SU-DHL-6 (cell line): ENCODE results near the gene PHF20.

ENCODE experiments used
- EZH2phosphoT487 ChIP-seq: fragments of 200-600 bp; sonication (generic), shearing (Covaris generic); conservative IDR thresholded peaks from 2 replicates; pipeline ENCODE4 v1.6.1; 2018; ENCODE audit warnings: mild to moderate bottlenecking, antibody characterized with exemption, low read length, moderate library complexity, mixed read lengths
- TF ChIP-seq, protein P1 (sequence below): fragments of 200-600 bp; sonication (generic); IDR thresholded peaks from one replicate; pipeline ENCODE4 v1.5.1; 2017; ENCODE audit warnings: antibody characterized with exemption, mild to moderate bottlenecking, low read length, moderate library complexity; ENCODE audit not compliant: insufficient read depth, poor library complexity, severe bottlenecking

DNA sequence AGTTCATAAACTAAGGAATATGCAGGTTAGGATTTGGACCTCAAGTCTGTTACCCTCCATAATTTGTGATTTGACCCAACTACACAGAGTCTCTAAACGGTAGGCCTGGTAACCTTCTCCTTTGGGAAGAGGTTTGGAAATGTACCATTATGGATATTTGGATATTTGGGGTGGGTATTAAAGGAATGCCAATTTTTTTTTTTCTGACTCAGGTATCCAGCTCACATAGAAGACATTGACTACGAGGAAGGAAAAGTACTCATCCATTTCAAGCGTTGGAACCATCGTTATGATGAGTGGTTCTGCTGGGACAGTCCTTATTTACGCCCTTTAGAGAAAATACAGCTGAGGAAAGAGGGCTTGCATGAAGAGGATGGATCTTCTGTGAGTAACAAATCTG, 70.5 kb downstream of the PHF20 start:
- TF ChIP-seq, protein P1, sequence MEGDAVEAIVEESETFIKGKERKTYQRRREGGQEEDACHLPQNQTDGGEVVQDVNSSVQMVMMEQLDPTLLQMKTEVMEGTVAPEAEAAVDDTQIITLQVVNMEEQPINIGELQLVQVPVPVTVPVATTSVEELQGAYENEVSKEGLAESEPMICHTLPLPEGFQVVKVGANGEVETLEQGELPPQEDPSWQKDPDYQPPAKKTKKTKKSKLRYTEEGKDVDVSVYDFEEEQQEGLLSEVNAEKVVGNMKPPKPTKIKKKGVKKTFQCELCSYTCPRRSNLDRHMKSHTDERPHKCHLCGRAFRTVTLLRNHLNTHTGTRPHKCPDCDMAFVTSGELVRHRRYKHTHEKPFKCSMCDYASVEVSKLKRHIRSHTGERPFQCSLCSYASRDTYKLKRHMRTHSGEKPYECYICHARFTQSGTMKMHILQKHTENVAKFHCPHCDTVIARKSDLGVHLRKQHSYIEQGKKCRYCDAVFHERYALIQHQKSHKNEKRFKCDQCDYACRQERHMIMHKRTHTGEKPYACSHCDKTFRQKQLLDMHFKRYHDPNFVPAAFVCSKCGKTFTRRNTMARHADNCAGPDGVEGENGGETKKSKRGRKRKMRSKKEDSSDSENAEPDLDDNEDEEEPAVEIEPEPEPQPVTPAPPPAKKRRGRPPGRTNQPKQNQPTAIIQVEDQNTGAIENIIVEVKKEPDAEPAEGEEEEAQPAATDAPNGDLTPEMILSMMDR = no peak
- no peak for TF ChIP-seq EZH2phosphoT487
